COR-L47 (cell line): ENCODE measurements around the gene HTR3E.
"Not testable (repeated sequence)": the region's sequence is repeated elsewhere in the genome, so short reads cannot be mapped to it uniquely, and the experiment has no call there.

Experiments
- DNase-seq: peaks from one replicate; lab custom pipeline; 2025; lab: John Stamatoyannopoulos, UW

HTR3E gene

DNA sequence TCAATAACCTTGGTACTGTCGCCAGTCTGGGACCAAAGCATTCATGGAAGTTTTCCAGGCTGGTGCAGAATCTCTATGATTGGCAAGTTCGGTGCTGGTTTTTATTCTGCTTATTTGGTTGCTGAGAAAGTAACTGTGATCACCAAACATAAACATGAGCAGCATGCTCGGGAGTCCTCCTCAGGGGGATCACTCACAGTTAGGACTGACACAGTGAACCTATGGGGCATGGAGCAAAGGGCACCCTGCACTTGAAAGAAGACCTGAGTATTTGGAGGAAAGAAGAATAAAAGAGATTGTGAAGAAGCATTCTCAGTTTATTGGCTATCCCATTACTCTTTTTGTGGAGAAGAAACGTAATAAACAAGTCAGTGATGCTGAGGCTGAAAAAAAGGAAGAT lies 19.2 kb downstream of the HTR3E start:
- DNase-seq: no peak

DNA sequence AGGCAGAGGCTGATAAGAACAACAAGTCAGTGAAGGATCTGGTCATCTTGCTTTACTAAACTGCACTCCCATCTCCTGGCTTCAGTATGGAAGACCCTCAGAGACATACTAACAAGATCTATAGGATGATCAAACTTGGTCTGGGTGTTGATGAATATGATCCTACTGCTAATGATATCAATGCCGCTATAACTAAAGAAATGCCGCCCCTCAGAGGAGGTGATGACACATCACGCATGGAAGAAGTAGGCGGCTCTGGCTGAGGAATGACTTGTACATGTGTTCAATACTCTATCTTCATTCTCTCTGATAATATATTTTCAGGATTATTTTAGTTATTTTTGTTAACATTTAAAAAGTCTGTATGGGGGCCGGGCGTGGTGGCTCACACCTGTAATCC lies 20.8 kb downstream of the HTR3E start:
- DNase-seq: peak; percentile 16

DNA sequence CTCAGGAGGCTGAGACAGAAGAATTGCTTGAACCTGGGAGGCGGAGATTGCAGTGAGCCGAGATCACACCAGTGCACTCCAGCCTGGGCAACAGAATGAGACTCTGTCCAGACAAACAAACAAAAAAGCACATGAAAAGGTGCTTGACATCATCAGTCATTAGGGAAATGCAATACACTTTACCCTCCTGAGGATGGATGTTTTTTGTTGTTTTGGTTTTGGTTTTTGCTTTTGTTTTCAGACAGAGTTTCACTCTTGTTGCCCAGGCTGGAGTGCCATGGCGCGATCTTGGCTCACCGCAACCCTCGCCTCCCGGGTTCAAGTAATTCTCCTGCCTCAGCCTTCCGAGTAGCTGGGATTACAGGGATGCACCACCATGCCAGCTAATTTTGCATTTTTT lies 24.2 kb downstream of the HTR3E start:
- DNase-seq: not testable (repeated sequence)

DNA sequence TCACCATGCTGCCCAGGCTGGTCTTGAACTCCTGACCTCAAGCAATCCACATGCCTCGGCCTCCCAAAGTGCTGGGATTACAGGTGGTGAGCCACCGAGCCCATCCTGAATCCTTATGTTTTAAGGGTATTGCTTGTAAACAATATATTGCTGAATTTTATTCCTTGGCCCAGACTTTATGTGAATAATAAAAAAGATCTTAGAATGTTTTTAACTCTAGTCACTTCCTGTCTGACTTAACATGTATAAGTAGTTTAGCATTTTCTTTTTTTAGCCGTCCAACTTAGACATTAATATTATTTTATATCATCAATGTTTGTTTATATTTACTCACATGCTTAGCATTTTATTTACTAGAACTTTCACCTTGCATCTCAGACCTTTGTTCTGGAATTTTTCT lies 29.1 kb downstream of the HTR3E start:
- DNase-seq: no peak

DNA sequence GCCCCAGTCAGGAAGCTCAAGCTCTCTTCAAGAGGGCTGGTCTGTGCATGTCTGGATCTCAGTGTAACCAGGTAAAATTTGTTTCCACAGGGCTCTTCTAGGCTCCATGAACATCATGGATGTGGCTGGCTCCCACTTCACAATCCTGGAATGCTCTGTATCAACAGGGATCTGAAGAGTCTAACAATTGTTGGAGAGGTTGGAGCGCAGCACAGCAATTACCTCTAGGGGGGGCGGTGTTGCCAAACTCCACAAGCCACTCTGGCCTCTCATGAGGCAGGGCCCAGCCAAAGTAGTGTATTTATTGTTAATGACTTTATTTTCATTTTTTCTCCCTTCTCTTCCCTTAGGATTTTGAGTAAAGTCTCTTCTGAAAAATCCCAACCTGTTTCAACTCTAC lies 32.1 kb downstream of the HTR3E start:
- peak; percentile 29 for DNase-seq

DNA sequence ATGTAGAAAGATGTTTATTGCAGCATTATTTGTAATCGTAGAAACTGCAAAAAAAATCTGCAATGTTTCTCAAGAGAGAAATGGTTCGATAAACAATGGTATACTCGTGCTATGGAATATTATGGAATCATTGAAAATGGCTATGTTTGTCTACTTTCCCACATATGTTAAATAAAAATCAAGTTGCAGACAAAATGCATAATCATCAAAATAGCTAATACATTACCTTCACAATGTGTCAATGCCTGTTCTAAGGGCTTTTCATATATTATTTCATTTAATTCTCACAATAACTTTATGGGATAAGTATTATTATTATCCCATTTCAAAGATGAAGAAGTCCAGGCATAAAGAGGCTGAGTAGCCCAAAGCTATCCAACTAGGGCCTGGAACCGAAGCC lies 36.1 kb downstream of the HTR3E start:
- DNase-seq: no peak

DNA sequence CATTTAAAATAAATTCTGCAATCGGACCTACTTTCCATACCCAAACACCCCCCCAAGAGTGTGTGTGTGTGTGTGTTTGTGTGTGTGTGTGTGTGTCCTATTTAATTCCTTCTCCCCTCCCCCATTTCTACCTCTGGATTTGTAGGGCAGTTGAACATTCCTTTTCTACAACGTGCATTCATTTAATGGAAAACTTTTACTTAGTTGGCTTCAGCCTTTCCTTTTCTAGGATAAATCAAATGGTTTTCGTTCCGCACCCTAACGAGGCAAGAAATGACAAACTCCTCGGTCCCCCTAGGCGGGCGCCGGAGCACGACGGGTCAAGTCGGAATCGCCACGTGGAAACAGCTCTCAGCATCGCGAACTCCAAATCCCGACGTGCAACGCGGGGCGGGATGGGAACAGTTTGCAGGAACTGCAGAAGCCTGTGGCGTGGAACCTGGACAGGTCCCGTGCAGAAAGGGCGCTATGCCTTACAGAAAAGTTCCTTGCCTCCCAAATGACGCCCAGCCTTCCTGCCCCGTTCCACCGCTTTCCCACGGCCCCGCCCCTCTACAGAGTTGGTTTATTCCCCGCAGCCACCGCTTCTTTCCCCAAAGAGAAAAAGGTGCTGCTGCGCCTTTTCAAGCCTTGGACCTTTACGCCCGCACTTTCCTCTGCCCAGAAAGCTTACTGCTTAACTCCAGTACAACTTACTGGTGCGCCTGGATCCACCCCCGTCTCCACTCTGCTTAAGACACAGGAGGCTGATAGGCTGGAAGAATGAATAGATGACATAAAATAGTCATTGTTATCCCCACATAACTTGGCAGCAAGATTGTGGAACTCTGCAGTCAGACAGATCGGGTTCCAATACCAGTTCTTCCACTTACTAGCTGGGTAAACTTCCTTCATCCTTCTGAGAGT lies 37.2 kb downstream of the HTR3E start:
- peak; percentile 87 for DNase-seq

DNA sequence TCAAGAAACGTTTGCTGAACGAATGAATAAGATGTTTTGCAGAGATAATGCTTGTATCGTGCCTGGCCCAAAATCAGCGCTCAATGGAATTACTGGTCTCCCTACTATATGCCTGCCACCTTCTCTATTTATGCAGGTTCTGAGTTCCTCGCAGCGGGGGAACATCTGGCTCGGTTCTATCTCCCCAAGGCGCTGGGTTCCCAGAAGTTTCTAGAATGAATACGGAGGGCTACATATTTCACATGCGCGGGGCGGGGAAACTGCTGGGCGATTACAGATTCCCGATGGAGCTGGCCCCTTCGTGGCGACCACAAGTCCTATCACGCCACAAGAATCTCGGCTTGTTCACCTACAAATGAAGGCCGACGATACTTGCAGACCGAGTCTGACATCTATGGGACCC lies 37.9 kb downstream of the HTR3E start:
- DNase-seq: no peak

DNA sequence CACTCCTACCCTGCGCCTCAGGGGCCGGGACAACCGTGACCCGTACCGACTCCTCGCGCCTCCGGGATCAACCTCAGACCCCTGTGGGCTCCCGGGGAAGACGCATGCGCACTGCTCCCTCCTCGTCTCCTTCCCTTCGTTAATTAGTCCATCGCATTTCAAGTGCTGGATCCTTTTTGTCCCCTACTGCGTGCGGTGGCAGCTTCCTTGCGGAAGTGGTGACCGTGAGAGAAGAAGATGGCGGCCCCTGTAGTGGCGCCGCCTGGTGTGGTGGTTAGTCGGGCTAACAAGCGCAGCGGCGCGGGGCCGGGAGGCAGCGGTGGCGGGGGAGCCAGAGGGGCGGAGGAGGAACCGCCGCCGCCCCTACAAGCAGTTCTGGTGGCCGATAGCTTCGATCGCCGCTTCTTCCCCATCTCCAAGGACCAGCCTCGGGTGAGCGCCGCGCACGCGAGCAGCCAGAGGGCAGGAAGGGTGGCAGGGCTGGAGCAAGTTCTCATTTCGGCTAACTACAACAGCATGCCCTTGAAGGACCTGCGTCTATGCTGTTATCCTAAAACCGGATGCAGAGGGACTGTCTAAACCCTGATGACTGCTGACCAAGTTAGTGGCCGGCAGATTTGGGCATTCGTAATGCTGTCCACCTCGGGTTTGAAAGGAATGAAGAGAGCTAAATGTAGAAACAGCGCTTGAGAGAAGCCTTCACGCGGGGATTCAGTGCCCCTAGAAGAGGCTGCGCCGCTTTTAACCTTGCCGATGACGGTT lies 38.5 kb downstream of the HTR3E start, which contains the start of gene EIF2B5:
Gene EIF2B5 (plus strand): TSS at position 210 of the 762 bp plus-strand sequence. CDS start 28 bp downstream, at position 238.
- peak; percentile 97 for DNase-seq

DNA sequence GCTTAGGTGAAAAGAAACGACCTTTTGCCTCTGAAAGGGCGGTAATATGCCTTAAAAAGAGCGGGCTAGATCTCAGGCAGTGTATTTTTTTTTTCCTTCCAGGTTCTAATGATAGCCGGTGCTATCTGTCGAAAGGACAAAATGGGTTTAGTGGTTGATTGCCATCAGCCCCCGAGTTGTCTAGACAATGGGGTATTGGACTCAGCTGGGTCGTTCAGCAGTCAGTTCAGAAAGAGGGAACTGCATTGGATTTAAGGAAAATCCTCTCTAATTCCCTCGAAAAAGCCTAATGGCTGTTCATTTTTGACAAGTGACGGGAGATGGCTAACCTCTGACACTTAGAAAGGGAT lies 39.0 kb downstream of the HTR3E start:
- no peak for DNase-seq

DNA sequence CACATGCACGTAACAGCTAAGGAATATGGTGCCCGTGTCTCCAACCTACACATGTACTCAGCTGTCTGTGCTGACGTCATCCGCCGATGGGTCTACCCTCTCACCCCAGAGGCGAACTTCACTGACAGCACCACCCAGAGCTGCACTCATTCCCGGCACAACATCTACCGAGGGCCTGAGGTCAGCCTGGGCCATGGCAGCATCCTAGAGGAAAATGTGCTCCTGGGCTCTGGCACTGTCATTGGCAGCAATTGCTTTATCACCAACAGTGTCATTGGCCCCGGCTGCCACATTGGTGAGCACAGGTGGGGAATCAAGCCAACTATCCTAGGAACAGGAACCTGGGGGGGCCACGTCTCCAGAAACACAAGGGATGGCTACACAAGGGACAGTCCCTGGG lies 43.6 kb downstream of the HTR3E start:
- DNase-seq: no peak

DNA sequence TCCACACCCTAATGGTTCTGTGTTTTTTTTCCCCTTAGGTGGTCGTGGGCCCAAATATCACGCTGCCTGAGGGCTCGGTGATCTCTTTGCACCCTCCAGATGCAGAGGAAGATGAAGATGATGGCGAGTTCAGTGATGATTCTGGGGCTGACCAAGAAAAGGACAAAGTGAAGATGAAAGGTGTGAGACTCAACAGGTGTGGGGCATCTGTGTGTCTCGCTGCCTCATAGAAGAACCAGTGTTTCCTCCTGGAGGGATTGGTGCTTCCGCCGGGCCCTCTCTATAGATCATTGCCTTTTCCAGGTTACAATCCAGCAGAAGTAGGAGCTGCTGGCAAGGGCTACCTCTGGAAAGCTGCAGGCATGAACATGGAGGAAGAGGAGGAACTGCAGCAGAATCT lies 45.3 kb downstream of the HTR3E start:
- DNase-seq: no peak

DNA sequence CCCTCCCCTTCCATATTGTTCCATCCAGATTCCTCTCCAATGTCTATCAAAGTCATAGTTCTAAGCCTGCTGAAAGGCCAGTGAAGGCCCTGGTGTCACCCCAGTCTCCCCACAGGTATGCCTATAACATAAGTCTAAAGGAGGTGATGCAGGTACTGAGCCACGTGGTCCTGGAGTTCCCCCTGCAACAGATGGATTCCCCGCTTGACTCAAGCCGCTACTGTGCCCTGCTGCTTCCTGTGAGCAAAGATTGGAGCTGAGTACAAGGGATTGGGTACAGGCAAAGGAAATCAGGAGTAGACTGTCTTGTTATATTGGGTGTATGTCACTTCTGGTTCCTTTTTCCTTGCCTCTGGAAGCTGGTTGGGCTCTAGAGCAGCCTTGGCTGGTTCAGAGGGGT lies 46.5 kb downstream of the HTR3E start:
- no peak for DNase-seq

DNA sequence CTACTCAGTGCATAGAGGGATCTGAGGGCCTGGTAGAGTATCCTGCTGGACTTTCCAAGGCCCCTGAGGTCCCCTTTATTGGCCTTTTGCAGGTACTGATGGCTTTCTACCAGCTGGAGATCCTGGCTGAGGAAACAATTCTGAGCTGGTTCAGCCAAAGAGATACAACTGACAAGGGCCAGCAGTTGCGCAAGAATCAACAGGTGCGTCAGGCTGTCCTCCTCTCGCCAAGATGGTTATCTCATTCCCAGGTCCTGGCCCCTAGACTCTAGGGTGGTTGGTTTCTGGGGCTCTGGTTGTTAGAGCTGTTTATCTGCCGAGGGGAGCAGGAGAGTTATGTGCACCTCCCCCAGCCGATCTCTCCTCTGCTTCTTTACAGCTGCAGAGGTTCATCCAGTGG lies 47.6 kb downstream of the HTR3E start:
- no peak for DNase-seq

DNA sequence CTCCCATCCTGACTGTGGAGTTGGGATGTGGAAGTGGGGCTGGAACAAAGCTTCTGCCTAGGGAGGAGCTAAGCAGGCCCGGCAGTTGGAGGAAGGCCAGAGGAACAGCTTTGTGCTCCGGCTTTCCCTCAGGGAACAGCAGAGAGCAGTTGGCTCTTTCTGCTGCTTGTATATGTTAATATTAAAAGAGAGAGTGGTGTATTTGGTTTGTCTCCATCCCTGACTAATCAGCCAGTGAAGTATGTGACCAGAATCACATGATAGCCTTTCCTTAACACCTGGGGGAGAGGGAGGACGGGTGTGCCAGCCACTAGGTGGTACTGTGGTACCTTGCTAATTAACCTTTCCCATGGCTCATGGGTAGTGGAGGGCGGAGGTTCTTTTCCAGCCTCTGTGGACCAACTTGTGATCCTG lies 48.3 kb downstream of the HTR3E start:
- DNase-seq: peak; percentile 65

DNA sequence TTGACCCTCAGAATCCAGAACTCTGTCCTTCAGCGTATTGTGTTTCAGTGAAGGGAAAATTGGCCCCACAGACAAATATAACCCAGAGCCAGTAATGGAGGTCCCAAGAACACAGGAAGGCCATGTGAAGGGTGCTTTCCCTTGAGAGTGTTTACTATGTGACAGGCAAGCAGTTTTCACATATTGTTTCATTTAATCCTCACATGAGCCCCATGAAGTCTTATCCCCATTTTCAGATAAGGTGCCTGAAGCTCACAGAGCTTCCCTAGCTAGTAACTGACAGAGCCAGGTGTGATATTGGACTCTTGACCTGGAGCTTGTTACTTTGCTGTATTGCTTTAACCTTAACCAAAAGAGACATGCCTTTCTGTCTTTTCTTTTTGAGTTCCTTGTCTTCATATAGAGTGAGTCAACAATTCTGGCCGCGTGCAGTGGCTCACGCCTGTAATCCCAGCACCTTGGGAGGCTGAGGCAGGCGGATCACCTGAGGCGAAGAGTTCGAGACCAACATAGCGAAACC lies 48.9 kb downstream of the HTR3E start:
- DNase-seq: no peak

DNA sequence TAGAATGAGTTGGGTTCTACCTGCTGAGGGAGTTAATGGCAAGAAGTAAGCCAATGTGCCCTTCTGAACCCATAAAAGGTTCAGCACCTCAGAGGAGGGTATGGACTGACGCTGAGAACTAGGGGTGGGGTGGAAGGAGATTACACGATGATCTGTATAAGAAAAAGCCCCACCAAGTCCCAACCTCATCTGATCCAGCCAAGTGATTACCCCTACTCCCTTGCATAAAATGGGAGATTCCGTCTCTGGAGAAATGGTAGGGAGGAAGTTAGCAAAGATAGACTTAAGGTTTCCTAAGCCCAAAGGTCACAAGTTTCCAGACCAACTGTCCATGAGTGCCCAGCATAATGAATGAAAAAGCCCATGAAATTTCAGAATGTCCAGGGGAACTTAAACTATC lies 51.2 kb downstream of the HTR3E start:
- no peak for DNase-seq

DNA sequence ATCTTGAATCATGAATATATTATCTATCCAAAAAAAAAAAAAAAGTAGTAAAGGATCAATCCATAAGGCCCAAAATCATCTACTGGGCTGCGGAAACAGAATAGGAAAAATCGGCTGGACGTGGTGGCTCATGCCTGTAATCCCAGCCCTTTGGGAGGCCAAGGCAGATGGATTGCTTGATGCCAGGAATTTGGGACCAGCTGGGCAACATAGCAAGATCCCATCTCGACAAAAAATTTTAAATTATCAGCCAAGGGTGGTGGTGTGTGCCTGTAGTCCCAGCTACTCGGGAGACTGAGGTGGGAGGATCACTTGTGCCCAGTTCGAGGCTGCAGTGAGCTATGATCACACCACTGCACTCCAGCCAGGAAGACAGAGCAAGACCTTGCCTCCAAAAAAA lies 52.3 kb downstream of the HTR3E start:
- DNase-seq: no peak

DNA sequence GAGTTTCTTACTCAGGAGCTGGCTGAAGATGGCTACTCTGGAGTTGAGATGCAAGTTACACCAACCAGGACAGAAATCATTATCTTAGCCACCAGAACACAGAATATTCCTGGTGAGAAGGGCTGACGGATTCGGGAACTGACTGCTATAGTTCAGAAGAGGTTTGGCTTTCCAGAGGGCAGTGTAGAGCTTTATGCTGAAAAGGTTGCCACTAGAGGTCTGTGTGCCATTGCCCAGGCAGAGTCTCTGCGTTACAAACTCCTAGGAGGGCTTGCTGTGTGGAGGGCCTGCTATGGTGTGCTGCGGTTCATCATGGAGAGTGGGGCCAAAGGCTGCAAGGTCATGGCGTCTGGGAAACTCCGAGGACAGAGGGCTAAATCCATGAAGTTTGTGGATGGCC lies 52.9 kb downstream of the HTR3E start:
- not testable (repeated sequence) for DNase-seq

DNA sequence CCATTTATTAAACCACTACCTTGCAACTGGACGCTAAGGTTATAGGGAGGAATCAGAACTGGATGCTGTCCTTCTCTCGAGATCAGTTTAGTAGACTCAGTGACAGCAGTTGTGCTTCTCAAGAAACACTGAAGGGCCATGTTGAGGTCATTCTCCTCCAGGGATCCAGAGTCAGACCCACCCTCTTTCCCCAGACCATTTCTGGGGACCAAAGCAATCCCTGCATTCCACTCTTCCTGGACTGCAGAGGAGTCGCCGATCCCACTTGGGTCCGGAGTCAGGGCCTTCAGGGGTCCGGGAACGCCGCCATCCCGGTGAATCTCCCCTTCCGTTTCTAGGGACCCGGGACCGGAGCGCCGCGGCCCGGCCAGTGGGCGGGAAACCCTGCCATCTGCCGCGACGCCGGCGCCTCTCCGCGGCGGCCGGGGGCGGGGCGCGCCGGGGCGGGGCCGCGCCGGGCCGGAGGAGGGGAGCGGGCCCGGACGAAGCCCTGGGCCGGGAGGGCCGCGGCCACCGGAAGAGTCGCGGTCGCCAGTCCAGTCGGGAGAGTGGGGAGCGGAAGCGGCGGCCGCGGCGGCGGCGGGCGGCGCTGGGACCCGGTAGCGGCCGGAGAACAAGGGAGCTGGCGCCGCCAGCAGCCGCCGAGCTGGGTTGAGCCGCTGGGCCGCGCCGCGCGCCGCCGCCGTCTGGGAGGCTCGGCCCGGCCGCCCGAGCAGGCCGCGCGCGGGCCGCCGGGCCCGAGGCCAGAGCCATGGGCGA lies 58.2 kb downstream of the HTR3E start, which contains the start of gene DVL3:
Gene DVL3 (plus strand): TSS at position 493 of the 759 bp plus-strand sequence. CDS start 259 bp downstream, at position 752.
- peak; percentile 76 for DNase-seq

DNA sequence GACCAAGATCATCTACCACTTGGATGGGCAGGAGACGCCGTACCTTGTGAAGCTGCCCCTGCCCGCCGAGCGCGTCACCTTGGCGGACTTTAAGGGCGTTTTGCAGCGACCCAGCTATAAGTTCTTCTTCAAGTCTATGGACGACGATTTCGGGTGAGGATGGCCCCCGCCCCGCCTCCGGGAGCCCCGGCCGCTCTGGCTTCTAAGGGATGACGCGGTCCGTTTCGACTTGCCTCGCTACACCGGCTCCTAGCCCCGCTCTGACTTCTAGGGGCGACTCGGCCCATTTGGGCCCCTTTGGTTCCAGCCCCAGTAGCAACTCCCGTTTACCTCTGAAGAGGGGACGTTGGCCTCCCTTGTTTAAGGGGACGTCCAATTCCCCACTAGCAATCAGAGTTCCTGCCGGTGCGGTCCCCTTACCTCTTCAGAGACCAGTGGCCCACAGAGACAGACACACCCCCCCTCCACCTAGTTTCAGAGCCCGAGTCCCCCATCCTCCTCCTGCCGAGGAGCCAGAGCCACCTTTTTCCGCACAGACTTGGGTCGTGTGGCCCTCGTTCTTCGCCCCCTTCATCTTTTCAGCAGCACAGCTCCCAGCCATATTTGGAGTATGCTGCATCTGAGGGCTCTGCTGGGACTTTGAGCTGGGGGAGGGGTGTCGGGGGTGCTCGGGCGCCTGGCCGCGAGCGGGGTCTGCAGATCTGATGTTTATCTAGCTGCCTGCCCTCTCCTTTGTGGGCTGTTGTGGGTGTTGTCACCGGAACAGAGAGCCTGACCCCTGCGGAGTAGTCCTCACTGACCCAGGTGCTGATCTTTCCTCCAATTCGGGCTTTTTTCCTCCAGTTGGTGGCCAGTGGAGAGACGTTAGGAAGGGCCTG lies 59.0 kb downstream of the HTR3E start:
- DNase-seq: no peak
